ENCODE results near the gene MID2.

MID2 gene

GRCh38 chrX:107970073-107970472, 144.4 kb downstream of the MID2 start:
- no peak for DNase-seq

- no peak for DNase-seq
Observed at GRCh38 chrX:107971636-107972035, 146.0 kb downstream of the MID2 start.

All from inflammatory macrophage treated with lipopolysaccharide for 1 hour (primary cell).